COLO668 (cell line): ENCODE results near the gene ULK3.

Experiments
- DNase-seq: peaks from one replicate; lab custom pipeline; 2025; ENCODE audit not compliant: unreplicated experiment; lab: John Stamatoyannopoulos, UW

Gene ULK3

DNA sequence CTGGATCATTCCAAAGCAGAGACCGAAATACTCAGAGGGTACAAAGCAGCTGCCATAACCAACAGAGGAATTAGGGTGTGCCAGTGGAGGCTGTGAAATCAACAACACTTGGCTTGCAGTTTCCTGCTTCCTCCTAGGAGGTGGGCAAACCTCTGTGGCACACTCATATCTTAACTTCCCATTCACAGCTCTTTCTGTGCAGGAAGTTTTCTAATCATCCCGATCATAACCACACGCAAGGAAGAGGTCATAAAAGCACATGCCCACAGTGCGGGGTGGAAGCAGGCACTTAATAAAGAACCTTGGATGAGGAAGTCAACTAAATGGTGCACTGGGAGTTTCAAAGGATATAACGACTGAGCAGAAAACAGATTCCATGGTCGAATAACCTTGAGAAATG, 25.1 kb upstream of the ULK3 start:
- DNase-seq = no peak

DNA sequence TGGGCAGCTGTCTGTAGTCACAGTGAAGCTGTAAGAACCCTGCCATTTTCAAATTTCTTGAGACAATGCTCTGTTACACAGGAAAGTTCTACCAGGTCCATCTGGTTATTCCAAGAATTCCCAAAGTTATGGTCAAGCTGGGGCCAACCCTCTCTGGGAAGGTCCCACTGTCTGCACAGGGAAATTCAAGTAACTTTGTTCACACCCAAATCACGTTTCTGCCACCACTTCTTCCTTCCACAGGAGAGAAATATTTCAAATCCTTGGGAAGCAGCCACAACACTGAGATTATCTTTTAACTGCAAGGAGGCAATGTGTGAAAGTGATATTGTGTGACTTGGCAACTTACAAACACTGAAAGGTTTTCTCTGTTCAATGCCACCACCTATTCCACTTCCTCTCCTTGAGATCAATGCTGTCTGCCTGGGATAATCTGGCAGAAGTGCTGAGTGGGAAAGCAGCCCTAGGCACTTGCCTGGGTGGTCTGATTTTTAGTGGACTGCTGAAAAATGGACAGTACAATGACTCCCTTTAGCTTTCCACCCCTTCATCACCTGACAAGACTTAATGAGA, 24.6 kb upstream of the ULK3 start:
- DNase-seq = no peak

DNA sequence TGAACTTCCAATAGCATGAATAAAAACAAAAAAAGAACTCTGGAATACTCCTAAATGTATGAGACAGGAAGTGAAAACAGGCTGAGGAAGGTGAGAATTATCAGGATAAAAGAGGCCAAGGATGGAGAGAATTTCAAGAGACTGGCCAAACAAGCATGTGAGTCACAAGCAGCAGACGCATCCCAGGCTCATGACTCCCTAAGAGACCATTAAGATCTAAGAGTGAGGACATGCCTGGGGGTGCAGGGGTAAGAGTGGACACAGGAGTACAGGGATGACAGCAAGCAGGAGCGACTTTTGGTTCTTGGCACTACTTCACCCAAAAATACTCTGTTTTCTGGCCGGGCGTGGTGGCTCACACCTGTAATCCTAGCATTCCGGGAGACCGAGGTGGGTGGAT, 23.1 kb upstream of the ULK3 start:
- DNase-seq = no peak

DNA sequence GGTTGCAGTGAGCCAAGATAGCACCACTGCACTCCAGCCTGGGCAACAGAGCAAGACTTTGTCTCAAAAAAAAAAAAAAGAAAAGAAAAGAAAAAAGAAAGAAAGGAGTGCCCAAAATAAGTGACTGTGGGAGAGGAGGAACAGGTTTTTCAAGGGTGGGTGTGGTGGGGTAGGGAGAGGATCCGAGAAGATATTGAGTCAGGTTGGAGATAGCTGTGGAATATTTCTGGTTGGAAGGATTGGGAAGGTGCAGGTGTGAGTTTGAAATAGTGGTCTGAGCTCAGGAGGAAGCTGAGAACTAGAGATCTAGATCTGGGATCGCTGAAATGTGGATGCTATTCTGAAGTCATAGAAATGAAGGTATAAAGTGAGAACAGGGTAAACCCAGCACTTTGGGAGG, 22.4 kb upstream of the ULK3 start:
- DNase-seq = no peak

GRCh38 chr15:74864296-74864695, 21.3 kb upstream of the ULK3 start:
- no peak for DNase-seq

- no peak for DNase-seq
These were observed 20.5 kb upstream of the ULK3 start for GRCh38 chr15:74863239-74864056.

- DNase-seq = no peak
These were observed 15.4 kb upstream of the ULK3 start for GRCh38 chr15:74858369-74858740.

GRCh38 chr15:74857671-74858368, 14.9 kb upstream of the ULK3 start:
- peak; percentile 19 for DNase-seq

- peak; percentile 58 for DNase-seq
These were observed 14.2 kb upstream of the ULK3 start for GRCh38 chr15:74857082-74857655.

GRCh38 chr15:74856537-74856936, 13.6 kb upstream of the ULK3 start:
- no peak for DNase-seq

DNA sequence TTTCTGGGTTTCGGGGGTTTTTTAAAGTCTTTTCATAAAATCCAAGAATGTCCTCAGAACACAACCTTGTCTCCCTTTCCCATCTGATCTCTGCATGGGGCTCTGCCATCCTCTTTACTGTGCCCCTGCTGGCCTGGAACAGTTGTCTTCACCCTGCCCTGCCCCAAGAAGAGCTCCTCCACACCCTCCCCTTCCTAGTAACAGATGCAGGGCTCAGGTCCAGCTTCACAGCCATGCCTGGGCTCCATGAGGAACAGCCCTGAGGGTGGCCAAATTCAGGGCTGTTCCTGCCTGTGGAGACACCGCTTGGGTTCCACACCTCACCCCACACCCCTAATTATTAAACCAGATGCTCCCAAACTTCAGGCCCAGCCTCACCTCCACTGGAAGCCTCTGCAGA, 12.9 kb upstream of the ULK3 start:
- no peak for DNase-seq

- DNase-seq = no peak
These were observed 11.6 kb upstream of the ULK3 start for GRCh38 chr15:74854453-74855022.

GRCh38 chr15:74851960-74852359, 9.0 kb upstream of the ULK3 start:
- no peak for DNase-seq

DNA sequence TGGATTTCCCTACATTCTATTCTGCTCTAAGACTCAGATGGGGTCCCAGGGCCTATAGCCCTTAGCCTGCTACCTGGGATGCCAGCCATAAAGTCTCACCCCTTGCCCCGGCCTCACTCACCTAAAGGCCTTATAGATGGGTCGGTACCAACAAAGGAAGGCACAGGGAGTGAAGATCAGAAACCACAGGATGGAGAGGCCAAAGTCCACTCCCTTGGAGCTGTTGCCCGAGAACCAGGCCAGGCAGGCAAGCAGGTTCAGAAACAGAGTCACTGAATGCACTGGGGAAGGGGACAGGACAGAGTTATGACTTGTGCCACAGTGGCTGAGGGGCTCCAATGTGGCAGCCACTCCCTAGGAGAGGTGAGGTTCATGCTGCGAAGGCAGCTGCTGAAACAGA, 7.4 kb upstream of the ULK3 start:
- DNase-seq = no peak

GRCh38 chr15:74847432-74847831, 4.5 kb upstream of the ULK3 start:
- no peak for DNase-seq

GRCh38 chr15:74845581-74845980, 2.6 kb upstream of the ULK3 start:
- DNase-seq = no peak

DNA sequence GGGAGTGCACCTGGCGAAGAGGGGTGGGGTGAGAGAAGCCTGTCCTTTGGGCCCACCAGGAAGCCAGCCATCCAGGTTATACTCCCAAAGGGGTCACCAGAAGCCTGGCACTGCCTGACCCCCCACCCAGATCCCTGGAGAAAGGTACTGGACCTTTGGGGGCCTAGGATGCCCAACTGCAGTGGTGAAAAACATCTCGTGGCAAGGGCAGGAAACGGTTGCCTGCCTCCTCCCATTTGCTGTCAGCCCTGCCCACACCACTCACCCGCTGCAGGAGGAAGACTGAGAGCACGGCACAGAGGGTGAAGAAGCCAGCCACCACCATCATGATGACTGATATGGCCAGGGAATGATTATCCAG, 2.2 kb upstream of the ULK3 start:
- no peak for DNase-seq

DNA sequence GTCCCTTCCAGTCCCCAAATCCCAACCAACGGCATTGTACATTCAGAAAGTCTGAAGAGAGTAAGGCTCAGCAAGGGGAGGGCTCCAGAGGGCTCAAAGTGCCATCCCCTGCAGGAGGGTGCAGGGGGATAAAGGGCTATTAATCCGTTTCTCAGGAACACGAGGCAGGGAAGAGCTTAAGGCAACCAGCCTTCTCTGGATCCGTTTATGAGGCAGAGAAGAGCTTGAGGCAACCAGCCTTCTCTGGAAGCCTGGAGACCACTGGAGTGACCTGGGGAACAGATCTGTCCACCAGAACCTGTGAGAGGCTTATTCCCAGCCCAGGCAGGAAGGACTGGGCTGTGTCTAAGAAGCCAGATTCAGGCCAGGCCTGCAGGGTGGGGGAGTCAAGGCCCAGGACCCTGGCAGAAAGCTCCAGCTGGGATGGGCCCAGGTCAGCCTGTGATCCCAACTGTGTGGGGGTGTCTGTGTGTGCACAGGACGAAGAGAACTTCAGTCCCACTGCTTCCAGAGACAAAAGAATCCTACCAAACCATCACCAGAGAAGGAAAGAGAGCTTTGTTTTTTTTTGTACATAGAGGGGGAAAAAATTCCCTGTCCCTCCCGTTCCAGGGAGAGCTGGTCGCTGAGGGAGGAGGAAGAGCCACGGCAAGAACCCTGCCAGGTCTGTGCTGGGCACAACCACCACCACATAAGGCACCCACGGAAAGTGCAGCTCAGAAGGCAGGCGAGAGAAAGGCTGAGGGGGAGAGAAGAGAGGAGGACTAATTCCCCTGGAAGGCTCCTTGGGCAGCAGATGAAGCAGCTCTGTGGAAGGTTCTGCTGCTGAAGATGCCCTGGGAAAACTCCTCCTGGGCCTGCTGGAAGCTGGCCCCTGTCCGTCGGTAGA, 1.6 kb upstream of the ULK3 start:
- no peak for DNase-seq

DNA sequence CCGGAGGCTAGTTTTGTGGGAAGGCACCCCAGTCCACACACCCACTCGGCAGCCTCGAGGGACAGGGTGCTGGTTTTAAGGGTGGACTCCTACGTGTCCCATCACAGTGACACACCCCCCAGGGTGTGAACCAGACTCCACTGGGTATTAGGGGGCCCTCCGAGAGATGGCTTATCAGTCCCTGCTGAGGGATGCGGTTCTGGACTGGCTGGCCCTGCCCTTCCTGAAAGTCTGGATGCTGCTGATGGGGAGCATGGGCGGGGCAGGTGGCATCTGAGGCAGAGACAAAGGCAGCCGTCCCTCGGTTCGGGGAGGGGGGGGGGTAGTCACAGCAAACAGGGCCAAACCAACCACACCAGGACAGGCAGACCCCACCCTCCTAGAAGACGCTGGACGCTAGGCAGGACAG, 939 bp upstream of the ULK3 start:
- no peak for DNase-seq

DNA sequence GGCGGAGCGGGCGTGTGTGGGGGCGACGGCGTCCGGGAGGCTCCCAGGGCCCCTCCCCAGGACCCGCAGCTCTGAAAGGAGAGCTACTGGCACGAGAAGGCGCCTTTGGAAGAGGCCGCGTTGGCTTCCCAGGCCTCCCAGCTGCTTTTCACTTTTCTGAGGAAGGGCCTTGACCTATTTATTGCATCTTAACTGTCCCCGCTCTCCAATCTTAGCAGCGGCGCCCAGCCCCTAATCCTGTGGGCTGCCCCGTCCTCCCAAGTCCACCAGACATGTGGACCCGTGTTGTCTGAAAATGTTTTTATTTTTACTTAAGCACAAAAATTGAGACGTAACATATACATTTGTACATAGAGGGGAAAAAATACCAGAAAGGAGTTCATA, 481 bp upstream of the ULK3 start:
- no peak for DNase-seq

DNA sequence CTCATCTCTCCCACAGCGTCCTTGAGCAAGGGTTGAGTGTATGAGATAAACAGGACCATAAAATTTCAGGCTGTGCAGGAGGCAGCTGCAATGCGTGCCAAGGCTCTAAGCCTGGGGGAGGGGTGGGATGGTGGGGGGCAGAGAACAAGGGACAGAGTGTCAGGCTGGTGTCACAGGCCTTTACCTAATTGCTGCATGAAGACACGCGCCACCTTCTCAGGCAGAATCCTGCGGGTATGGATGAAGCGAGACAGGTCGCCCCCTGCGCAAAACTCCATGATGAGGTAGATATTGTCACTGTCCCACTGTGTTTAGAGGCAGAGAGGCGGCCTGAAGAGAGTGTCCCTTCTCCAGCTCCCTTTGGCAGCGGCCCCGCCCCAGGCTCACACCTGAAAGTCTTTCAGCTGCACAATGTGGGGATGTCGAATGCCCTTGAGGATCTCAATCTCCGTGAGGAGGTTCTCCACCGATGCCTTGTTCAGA, 1.0 kb downstream of the ULK3 start:
- no peak for DNase-seq
